HG03354 (cell line): Measurements from ENCODE around the gene ZNF765.
"Not testable (repeated sequence)": the region's sequence is repeated elsewhere in the genome, so short reads cannot be mapped to it uniquely, and the experiment has no call there.

ENCODE experiments used
- ATAC-seq: cut with Tn5 transposase; IDR thresholded peaks from one replicate; pipeline ENCODE4 v1.9.1; 2021; ENCODE audit warnings: mild to moderate bottlenecking; ENCODE audit not compliant: unreplicated experiment, poor library complexity, severe bottlenecking

Gene ZNF765

DNA sequence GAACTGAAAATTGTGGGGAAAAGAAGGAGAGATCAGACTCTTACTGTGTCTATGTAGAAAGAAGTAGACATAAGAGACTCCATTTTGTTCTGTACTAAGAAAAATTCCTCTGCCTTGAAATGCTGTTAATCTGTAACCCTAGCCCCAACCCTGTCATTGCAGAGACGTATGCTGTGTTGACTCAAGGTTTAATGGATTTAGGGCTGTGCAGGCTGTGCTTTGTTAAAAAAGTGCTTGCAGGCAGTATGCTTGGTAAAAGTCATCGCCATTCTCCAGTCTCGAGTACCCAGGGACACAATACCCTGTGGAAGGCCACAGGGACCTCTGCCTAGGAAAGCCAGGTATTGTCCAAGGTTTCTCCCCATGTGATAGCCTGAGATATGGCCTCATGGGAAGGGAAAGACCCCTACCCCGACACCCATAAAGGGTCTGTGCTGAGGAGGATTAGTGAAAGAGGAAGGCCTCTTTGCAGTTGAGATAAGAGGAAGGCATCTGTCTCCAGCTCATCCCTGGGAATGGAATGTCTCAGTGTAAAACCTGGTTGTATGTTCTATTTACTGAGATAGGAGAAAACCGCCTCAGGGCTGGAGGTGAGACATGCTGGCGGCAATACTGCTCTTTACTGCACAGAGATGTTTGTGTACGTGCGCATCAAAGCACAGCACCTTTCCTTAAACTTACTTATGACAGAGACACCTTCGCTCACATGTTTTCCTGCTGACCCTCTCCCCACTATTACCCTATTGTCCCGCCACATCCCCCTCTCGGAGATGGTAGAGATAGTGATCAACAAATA lies 25.8 kb downstream of the ZNF765 start:
- ATAC-seq = not testable (repeated sequence)

DNA sequence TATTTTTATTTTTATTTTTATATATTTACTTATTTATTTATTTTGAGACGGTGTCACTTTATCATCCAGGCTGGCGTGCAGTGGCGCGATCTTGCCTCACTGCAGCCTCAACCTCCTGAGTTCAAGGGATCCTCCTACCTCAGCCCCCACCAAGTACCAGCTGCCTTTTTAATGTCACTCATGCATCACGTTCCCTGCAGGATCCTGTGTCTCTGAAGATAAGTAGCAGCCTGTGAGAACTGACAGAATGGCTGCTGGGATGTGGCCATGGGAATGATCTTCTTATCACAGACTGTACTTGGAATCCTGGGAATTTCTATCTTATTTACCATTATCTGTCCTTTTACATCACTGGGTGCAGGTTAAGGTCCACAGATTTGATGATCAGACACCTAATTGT lies 27.6 kb downstream of the ZNF765 start:
- no peak for ATAC-seq

DNA sequence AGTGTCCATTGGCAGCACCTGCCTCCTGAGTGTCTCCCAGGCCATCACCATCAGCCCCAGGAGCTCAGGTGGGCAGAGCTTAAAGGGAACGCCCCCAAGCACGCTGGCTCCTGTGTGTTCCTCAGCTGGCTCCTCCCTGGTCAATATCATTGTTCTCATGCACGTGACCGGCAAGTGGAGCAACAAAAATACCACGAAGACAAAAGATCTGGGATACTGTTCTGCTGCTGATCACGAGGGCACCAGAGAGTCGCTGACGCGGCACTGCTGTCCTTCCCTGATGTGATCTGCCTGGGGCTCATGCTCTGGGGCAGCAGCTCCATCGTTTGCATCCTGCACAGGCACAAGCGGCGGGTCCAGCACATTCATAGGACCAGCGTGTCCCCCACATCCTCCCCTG lies 28.1 kb downstream of the ZNF765 start:
- not testable (repeated sequence) for ATAC-seq

DNA sequence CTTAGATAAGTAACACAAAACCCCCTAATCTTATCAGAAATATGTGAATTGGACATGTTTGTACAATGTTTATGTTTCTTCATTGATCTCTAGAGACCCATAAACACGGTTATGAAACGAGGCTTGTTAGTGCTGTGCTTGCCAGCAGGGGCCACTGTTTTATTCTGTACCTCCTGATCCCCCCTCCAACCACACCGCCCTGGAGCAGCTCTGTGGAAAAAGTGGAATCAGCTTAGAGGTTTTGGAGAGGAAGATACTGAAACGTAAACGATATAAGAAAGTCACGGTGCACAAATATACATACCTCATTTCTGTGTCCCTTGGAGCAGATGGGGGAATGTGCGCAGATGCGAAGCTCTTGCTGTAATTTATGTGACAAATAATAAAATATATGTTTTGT lies 28.7 kb downstream of the ZNF765 start:
- ATAC-seq = not testable (repeated sequence)

DNA sequence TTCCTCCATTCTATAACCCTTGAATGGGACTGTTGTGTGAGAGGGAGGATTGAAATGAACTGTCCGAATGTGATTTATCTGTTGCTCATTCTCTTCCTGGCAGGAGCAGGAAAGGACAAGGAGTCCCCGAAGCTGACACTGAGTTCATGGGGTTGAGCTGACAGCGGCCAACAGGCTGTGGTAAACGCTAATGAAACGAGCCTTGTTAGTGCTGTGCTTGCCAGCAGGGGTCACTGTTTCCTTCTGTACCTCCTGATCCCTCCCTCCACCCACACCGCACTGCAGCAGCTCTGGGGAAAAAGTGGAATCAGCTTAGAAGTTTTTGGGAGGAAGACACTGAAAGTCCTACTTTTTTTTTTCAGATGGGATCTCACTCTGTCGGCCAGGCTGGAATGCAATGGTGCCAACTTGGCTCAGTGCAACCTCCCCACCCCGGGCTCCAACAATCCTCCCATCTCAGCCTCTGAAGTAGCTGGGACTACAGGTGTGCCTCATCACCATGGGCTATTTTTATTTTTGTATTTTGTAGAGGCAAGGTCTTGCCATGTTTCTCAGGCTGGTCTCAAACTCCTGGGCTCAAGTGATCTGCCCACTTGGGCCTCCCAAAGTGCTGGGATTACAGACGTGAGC lies 30.1 kb downstream of the ZNF765 start:
- no peak for ATAC-seq

DNA sequence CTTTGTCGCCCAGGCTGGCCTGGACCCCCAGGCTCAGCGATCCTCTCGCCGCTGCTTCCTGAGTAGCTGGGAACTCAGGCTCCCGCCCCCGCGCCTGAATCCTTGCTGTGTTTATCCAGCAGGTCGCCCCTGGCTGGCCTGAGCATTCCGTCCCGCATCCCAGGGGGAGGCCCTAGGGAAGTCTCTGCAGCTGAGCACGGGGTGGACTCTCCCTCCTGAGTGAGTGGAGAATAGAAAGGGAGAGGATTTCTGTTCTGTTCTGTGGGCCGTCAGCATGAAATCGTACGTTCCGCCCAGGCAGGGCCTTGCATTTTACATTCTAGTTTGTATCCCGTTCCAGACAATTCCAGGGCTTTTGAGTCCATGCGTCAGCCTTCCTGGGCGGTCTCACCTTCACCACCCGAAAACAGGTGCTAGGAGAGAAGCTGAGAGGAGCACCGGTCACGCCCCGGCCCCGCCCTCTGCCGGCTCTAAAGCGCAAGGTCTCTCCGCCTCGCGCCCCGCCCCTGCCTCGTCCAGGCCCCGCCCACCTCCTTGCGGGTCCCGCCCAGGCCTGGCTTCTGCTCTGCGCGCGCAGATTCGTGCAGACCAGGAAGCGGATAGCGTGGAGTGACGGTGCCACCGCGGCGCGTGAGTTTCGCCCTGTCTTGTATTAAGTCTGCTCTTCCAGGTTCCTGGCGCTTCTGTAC lies 36.6 kb downstream of the ZNF765 start, which contains the start of gene ZNF761:
Gene ZNF761, plus strand, starts transcription at position 586 of the 689 bp plus-strand sequence. CDS start 15,285 bp downstream, outside the sequence.
- ATAC-seq = peak; percentile 93

DNA sequence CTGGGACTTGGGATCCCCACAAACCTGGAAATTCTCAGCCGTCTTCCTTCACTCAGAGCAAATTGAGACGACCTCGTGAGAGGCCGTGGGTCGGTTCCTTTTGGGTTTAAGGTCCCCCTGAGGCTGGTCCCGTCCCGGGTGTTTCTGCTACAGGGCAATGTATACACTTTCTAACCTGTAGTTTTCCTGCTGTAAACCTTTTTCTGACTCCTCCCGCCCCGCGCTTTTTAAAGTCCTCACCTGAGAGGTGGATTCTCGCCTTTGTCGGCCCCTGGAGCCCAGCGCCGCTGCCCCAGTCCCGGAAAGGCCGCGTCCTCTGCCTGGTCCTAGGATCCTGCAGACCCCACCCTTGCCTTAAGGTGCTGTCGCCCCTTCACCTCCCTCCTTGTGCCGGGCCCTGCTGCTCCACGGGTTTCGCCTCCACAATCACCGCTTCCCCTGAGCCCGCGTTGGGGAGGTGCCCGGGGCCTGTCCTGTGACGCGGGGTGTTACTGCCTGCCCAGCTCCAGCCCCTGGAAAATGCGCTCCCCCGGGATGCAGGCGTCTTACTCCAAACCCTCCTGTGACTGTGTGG lies 37.2 kb downstream of the ZNF765 start:
- peak; percentile 45 for ATAC-seq

DNA sequence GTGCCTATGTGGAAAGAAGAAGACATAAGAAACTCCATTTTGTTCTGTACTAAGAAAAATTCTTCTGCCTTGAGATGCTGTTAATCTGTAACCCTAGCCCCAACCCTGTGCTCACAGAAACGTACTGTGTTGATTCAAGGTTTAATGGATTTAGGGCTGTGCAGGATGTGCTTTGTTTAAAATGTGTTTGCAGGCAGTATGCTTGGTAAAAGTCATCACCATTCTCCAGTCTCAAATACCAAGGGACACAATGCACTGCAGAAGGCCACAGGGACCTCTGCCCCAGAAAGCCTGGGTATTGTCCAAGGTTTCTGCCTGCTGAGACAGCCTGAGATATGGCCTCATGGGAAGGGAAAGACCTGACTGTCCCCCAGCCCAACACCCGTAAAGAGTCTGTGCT lies 48.9 kb downstream of the ZNF765 start:
- ATAC-seq = not testable (repeated sequence)

DNA sequence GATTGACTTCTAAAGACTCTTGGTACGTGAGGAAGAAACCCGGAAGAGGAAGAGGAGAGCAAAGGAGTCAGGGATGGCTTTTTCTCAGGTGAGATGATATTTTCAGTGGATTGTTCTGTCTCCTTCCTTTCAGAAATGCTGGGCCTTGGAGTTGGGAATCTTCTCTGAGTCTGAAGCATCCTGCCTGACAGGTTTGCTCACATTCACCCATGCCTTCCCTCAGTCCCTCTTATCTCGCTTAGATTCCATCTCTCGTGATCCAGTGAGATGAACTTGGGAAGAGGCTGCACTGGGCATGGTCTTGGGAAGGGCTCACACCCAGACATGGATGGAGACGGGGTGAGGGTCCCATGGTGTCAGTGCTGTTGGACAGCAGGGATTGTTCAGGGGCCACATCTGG lies 52.2 kb downstream of the ZNF765 start:
- not testable (repeated sequence) for ATAC-seq

DNA sequence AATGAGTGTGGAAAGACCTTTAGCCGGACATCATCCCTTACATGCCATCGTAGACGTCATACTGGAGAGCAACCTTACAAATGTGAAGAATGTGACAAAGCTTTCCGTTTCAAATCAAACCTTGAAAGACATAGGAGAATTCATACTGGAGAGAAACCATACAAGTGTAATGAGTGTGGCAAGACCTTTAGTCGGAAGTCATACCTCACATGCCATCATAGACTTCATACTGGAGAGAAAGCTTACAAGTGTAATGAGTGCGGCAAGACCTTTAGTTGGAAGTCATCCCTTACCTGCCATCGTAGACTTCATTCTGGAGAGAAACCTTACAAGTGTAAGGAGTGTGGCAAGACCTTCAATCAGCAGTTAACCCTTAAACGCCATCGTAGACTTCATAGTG lies 60.9 kb downstream of the ZNF765 start:
- no peak for ATAC-seq

DNA sequence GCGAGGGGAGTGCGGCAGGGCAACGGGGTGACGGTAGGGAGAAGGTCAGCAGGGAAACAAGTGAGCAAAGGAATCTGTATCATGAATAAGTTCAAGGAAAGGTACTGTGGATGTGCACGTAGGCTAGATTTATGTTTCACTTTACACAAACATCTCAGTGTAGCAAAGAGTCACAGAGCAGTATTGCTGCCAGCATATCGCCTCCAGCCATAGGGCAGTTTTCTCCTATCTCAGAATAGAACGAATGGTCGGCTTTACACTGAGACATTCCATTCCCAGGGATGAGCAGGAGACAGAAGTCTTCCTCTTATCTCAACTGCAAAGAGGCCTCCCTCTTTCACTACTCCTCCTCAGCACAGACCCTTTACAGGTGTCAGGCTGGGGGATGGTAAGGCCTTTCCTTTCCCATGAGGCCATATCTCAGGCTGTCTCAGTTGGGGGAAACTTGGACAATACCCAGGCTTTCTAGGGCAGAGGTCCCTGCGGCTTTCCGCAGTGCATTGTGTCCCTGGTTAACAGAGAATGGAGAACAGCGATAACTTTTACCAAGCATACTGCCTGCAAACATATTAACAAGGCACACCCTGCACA lies 65.3 kb downstream of the ZNF765 start:
- not testable (repeated sequence) for ATAC-seq

DNA sequence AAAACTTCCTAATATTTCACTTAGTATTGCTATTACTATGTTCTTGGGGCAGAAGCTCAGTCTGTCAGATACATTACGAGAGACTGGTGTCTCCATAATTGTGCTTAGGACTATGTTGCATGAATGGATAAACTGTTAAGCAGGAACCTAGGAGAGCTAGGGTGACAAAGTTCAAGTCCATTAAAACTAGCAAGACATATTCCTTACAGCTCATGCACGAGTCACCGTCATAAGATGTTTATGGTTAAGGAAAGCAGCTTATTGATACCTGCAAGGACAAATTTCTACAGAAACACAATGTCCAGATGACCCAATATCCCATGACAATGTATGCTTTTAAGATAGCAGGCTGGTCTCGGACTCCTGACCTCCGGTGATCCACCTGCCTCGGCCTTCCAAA lies 66.9 kb downstream of the ZNF765 start:
- ATAC-seq = no peak

DNA sequence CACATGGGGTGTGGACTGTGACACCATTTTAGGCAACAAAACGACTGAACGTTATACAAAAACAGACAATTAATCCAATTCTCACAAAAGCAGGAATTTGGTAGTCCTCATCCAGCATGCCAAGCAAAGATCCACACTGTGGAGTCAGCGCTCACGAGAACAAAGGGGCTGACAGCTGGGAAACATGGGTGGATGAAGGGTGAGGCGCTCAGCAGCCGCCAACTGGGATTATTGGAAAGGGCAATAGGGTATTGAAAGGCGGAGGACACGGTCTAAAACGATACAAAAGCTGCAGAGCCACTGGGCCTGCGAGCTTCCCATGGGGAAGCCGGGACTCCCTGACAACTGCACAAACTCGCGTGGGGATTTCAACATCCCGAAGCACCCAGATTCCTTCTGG lies 67.9 kb downstream of the ZNF765 start:
- no peak for ATAC-seq

DNA sequence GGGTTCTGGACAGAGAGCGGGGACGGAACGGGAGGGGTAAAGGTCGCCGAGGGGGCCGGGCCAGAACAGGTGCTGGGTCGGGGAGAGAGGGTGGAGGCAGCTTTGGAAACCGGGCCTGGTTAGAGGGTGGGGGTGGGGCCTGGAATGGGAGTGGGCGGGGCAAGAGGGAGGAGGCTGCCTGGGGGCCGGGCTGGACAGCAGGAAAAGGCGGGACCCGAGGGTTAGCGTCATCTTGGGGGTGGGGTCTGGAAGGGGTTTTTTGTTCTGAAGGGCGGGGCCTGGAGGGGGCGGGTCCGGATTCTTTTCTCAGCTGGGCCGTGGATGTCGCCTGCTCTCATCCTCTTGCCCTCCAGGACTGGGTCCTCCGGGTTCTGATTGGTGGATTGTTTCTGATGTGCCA lies 68.3 kb downstream of the ZNF765 start:
- ATAC-seq = no peak

DNA sequence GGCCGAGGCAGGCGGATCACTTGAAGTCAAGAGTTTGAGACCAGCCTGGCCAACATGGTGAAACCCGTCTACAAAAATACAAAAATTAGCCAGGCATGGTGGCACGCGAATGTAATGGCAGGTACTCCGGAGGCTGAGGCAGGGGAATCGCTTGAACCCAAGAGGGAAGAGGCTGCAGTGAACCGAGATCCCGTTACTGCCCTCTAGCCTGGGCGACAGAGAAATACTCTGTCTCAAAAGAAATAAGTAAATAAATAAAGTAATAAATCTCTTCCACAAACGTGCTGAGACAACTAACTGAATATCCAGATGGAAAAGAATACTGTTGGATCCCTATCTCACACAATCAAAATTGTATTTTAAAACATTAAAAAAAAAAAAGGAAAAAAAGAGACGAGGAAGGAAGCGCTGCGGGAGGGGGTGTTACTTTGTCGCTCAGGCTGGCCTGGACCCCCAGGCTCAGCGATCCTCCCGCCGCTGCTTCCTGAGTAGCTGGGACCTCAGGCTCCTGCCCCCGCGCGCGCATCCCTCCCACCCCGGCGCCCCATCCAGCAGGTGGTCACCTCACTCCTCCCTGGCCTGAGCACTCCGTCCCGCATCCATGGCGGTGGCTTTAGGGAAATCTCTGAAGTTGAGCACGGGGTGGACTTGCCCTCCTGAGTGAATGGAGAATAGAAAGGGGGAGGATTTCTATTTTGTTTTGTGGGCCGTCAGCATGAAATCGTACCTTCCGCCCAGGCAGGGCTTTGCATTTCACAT lies 72.0 kb downstream of the ZNF765 start:
- peak; percentile 30 for ATAC-seq

DNA sequence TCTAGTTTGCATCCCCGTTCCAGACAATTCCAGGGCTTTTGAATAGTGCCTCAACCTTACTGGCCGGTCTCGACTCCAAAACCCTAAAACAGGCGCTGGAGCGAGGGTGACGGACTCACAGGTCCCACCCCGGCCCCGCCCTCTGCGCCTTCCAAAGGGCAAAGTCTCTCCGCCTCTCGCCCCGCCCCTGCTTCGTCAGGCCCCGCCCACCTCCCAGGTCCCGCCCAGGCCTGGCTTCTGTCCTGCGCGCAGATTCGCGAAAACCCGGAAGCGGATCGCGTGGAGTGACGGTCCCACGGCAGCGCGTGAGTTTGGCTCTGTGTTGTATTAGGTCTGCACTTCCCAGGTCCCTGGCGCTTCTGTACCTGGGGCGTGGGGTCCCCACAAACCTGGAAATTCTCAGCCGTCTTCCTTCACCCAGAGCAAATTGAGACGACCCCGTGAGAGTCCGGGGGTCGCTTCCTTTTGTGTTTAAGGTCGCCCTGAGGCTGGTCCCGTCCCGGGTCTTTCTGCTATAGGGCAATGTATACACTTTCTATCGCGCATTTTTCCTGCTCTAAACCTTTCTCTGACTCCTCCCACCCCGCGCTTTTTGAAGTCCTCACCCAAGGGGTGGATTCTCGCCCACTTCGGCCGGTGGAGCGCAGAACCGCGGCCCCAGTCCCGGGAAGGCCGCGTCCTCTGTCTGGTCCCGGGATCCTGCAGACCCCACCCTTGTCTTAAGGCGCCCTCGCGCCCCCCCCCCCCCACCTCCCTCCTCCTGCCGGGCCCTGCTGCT lies 72.7 kb downstream of the ZNF765 start, which contains the start of gene ZNF813:
Gene ZNF813, plus strand, starts transcription at position 249 of the 778 bp plus-strand sequence. CDS start 16,090 bp downstream, outside the sequence.
- ATAC-seq = peak; percentile 93

DNA sequence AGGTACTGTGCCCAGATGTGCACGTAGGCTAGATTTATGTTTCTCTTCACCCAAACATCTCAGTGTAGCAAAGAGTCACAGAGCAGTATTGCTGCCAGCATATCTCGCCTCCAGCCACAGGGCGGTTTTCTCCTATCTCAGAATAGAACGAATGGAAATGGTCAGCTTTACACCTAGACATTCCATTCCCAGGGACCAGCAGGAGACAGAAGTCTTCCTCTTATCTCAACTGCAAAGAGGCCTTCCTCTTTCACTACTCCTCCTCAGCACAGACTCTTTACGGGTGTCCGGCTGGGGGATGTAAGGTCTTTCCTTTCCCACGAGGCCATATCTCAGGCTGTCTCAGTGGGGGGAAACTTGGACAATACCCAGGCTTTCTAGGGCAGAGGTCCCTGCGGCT lies 73.7 kb downstream of the ZNF765 start:
- not testable (repeated sequence) for ATAC-seq

DNA sequence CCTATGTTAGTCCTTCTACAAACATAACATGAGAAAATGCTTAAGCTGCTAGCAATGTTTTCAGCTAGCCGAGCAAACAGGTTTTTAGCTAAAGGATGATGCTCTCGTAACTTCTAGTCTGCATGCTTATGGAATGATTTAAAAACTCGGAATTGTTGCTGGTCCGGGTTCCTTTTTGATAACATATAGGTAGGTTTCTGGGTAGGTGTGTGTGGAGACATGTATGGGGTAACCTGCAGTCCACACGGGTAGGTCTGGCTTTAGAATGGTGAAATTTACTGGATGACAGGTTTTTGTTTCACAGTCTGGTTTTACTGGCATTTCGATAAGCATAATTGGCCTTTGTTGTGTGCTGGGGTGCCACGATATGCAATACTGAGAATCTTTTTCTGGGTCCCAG lies 77.0 kb downstream of the ZNF765 start:
- ATAC-seq = no peak
